HCEC 1CT (cell line): ENCODE data around the gene DCDC2C.
"Not testable (repeated sequence)": the region's sequence is repeated elsewhere in the genome, so short reads cannot be mapped to it uniquely, and the experiment has no call there.

Experiments
- DNase-seq: peaks from one replicate; pipeline ENCODE4 v3.0.0-alpha.2; 2017

The DCDC2C gene

GRCh38 chr2:3703236-3703756 is at the start of gene DCDC2C:
Gene DCDC2C (plus strand): TSS chr2:3703575. CDS start chr2:3703752, 177 bp downstream.
- DNase-seq, result no peak

- DNase-seq, result no peak
Observed at GRCh38 chr2:3654011-3654410, 49.4 kb upstream of the DCDC2C start.

GRCh38 chr2:3654531-3655225 is 48.7 kb upstream of the DCDC2C start:
- no peak for DNase-seq

GRCh38 chr2:3655871-3656761 is 47.3 kb upstream of the DCDC2C start:
- DNase-seq, result no peak

- no peak for DNase-seq
Observed at GRCh38 chr2:3656762-3657721, 46.3 kb upstream of the DCDC2C start.

GRCh38 chr2:3657881-3658280 is 45.5 kb upstream of the DCDC2C start, which contains the start of gene ALLC:
Gene ALLC (plus strand): TSS chr2:3658200. CDS start chr2:3671158, 12,958 bp downstream.
- DNase-seq, result no peak

- DNase-seq, result no peak
Observed at GRCh38 chr2:3659447-3660432, 43.6 kb upstream of the DCDC2C start.

- not testable (repeated sequence) for DNase-seq
Observed at GRCh38 chr2:3660640-3661039, 42.7 kb upstream of the DCDC2C start.

GRCh38 chr2:3661149-3661660 is 42.2 kb upstream of the DCDC2C start:
- no peak for DNase-seq

- DNase-seq, result no peak
Observed at GRCh38 chr2:3662239-3662638, 41.1 kb upstream of the DCDC2C start.

- DNase-seq, result no peak
Observed at GRCh38 chr2:3664118-3664517, 39.3 kb upstream of the DCDC2C start.

GRCh38 chr2:3664925-3665324 is 38.5 kb upstream of the DCDC2C start:
- no peak for DNase-seq

- no peak for DNase-seq
Observed at GRCh38 chr2:3665886-3666612, 37.3 kb upstream of the DCDC2C start.

GRCh38 chr2:3666613-3666975 is 36.8 kb upstream of the DCDC2C start:
- no peak for DNase-seq

GRCh38 chr2:3667151-3667631 is 36.2 kb upstream of the DCDC2C start:
- no peak for DNase-seq

- DNase-seq, result no peak
Observed at GRCh38 chr2:3669656-3670055, 33.7 kb upstream of the DCDC2C start.

- no peak for DNase-seq
Observed at GRCh38 chr2:3670376-3670775, 33.0 kb upstream of the DCDC2C start.

GRCh38 chr2:3670941-3671340 is 32.4 kb upstream of the DCDC2C start:
- no peak for DNase-seq

- DNase-seq, result no peak
Observed at GRCh38 chr2:3672861-3673678, 30.3 kb upstream of the DCDC2C start.
